Muscle layer of duodenum (tissue), 2 donors: ENCODE data around the gene C3orf38.

Experiments
- H3K27ac ChIP-seq: one replicate; pipeline ENCODE4 v1.7.0; 2013; ENCODE audit warnings: mild to moderate bottlenecking, low read length
- H3K27me3 ChIP-seq: one replicate; pipeline ENCODE4 v1.7.0; 2013; ENCODE audit warnings: low read depth, mild to moderate bottlenecking, control low read depth, low read length
- H3K36me3 ChIP-seq, 2 donors: one replicate each; pipeline ENCODE4 v1.7.0; 2013; ENCODE audit warnings: low read length in 2 of 2, control low read depth in 1 of 2, mild to moderate bottlenecking in 1 of 2; ENCODE audit not compliant: insufficient read depth in 2 of 2, control insufficient read depth in 1 of 2
- H3K4me1 ChIP-seq, 2 donors: one replicate each; pipeline ENCODE4 v1.7.0; 2013; ENCODE audit warnings: low read length in 2 of 2, mild to moderate bottlenecking in 2 of 2, control low read depth in 1 of 2, moderate library complexity in 1 of 2; ENCODE audit not compliant: insufficient read depth in 2 of 2, control insufficient read depth in 1 of 2
- H3K4me3 ChIP-seq, 2 donors: one replicate each; pipeline ENCODE4 v1.7.0; 2013; ENCODE audit warnings: low read length in 2 of 2, low read depth in 1 of 2, mild to moderate bottlenecking in 1 of 2
- H3K9me3 ChIP-seq, 2 donors: one replicate each; pipeline ENCODE4 v1.7.0; 2013; ENCODE audit warnings: low read length in 2 of 2, control low read depth in 1 of 2, mild to moderate bottlenecking in 1 of 2; ENCODE audit not compliant: control insufficient read depth in 1 of 2
- donor health status: healthy.

C3orf38 gene

DNA sequence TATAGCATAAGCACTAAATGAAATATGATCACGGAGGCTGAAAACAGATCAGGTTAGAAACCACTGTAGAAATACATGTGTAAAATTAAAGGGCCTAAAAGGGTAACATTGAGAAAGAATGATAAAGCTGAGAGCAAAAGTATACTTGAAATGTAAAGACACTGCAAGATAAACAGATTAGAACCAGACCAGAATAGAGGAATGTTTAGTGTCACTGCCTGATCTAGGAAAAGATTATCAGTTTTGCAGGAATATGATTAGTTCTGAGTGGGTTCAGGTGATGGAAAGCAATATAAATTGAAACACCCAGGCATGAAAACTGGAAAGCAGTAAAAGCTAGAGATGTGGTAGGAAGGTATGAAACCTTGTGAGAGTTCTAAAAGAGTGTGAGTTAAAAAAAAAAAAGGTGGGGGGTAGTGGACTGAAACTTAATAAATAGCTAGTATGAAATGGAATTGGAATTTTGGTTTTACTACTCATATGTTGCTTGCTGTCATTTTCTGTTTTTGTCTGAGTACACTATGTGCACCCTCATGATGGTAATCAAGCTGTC, 16.0 kb upstream of the C3orf38 start:
- H3K4me3 ChIP-seq = no peak overlapping the region
- H3K27me3 ChIP-seq = no peaks in the 10 kb centered on the region
- no peaks in the 10 kb centered on the region for H3K9me3 ChIP-seq
- no peak overlapping the region for H3K27ac ChIP-seq
- H3K36me3 ChIP-seq = peaks cover 3 to 4% of the 10 kb centered on the region in 2 donors
- H3K4me1 ChIP-seq = peaks cover 0 to 6% of the 10 kb centered on the region in 2 donors

DNA sequence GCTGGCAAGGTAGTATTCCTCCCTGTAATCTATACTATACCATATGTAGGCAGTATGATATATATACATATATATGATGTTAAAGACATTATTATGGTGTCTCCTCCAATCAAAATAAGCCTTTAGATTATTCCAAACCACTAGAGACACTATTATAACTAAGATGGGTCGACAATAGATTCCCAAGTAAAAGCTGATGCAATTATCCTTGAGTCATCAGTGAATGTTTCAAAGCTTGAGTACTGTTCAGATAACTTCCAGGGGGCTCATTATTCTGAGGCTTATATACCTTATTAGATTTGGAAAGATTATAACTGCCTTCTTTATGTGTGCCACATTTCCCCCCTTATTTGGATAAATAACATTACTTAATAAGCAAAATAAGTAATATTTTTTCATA, 11.9 kb upstream of the C3orf38 start:
- H3K4me1 ChIP-seq = peaks cover 0 to 5% of the 10 kb centered on the region in 2 donors
- no peaks in the 10 kb centered on the region for H3K9me3 ChIP-seq
- peaks cover 21 to 29% of the 10 kb centered on the region in 2 donors for H3K36me3 ChIP-seq
- H3K4me3 ChIP-seq = no peak overlapping the region
- no peak overlapping the region for H3K27ac ChIP-seq
- no peaks in the 10 kb centered on the region for H3K27me3 ChIP-seq

DNA sequence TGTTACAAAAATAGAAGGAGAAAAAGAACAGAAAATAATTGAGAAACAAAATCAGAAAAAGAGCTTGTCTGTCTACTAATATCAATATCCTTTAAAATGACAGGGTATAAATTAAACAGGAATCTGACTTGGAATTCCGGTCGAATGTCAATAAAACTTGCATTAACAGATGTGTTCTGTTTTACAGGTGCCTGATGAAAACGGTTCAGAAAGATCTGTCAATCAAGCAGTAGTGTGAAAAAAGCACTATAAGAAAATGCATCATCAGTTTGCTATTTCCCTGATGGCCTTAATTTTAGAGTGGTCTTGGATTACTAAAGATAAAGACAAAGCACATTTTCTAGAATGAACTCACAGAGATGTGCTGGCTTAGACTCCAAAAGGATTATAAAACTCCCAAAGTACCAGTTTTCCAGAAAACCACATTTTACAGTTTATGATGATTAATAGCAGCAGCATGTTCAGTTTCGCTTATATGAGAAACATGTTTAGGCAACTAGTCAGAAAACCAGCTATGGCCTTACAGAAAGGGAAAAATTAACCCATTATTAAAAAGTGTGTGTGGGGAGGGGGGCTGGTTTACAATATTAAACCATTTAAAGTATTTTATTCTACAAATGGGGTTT, 8.2 kb upstream of the C3orf38 start:
- Histone ChIP-seq H3K27me3 (no peaks in the 10 kb centered on the region), H3K36me3 (peaks cover 21 to 29% of the 10 kb centered on the region in 2 donors)

GRCh38 chr3:88142094-88142624, 7.6 kb upstream of the C3orf38 start:
- Histone ChIP-seq H3K4me3 (no peak overlapping the region), H3K27ac (no peak overlapping the region)

More for the DNA sequence above, 8.2 kb upstream of the C3orf38 start:
- Histone ChIP-seq H3K4me1 (no peaks in the 10 kb centered on the region), H3K27ac (no peak overlapping the region), H3K9me3 (no peaks in the 10 kb centered on the region), H3K4me3 (no peak overlapping the region)

DNA sequence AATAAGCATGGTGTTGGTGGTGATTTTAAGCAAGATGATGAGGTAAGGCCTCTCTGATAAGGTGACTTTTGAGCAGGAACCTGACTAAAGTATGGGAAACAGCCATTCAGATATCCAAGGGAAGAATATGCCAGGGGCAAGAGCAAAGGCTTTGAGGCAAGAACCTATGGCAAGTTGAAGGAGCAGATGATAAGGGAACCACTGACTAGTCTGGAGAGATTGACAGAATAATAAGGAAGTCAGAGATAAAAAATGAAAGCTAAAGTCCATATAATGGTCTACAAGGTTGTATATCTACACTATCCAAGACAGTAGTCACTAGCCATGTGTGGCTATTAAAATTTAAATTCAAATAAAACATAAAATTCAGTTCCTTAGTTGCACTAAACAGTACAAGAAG, 2.5 kb upstream of the C3orf38 start:
- Histone ChIP-seq H3K27me3 (no peaks in the 10 kb centered on the region), H3K4me3 (no peak overlapping the region), H3K27ac (no peak overlapping the region), H3K9me3 (no peaks in the 10 kb centered on the region), H3K36me3 (no peaks in the 10 kb centered on the region), H3K4me1 (peaks cover 10 to 15% of the 10 kb centered on the region in 2 donors)

More at GRCh38 chr3:88142094-88142624, 7.6 kb upstream of the C3orf38 start:
- peaks cover 21 to 29% of the 10 kb centered on the region in 2 donors for H3K36me3 ChIP-seq
- H3K9me3 ChIP-seq = no peaks in the 10 kb centered on the region
- no peaks in the 10 kb centered on the region for H3K4me1 ChIP-seq
- no peaks in the 10 kb centered on the region for H3K27me3 ChIP-seq

- Histone ChIP-seq H3K4me1 (peaks cover 10 to 15% of the 10 kb centered on the region in 2 donors), H3K4me3 (peak overlapping the region; percentile 97 to 99), H3K9me3 (no peaks in the 10 kb centered on the region), H3K27ac (no peak overlapping the region), H3K27me3 (no peaks in the 10 kb centered on the region), H3K36me3 (no peaks in the 10 kb centered on the region)
Observed at GRCh38 chr3:88148651-88149050, 1.1 kb upstream of the C3orf38 start.

GRCh38 chr3:88149101-88149508, 654 bp upstream of the C3orf38 start:
- H3K27ac ChIP-seq = no peak overlapping the region

GRCh38 chr3:88150371-88150770, 612 bp downstream of the C3orf38 start:
- peak overlapping the region; percentile 97 to 99 for H3K4me3 ChIP-seq
- H3K27me3 ChIP-seq = no peaks in the 10 kb centered on the region
- H3K27ac ChIP-seq = peak overlapping the region; percentile 95
- no peaks in the 10 kb centered on the region for H3K9me3 ChIP-seq
- peaks cover 6 to 7% of the 10 kb centered on the region in 2 donors for H3K36me3 ChIP-seq
- H3K4me1 ChIP-seq = peaks cover 10 to 15% of the 10 kb centered on the region in 2 donors

More at GRCh38 chr3:88149101-88149508, 654 bp upstream of the C3orf38 start:
- Histone ChIP-seq H3K27me3 (no peaks in the 10 kb centered on the region), H3K4me3 (peak overlapping the region; percentile 97 to 99), H3K9me3 (no peaks in the 10 kb centered on the region), H3K36me3 (no peaks in the 10 kb centered on the region), H3K4me1 (peaks cover 10 to 15% of the 10 kb centered on the region in 2 donors)

DNA sequence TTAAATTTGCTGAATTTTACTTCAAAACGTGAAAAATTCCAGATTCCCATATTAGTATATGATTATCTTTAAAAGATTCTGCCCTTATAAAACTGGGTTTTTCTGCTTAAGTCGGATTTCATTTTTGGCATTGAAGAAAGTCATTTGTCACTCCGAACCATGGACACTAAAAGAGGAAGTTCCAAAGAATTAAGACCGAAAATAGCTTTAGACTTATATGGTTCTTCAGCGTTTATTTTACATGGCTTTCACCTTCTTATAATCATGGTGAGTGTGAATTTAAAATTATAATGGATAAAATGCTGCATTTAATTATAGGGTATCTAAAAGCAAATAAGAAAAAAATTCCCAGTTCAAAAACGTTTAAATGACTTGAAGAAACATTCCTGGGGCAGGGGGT, 1.0 kb downstream of the C3orf38 start:
- Histone ChIP-seq H3K4me1 (peaks cover 10 to 15% of the 10 kb centered on the region in 2 donors), H3K4me3 (peak overlapping the region; percentile 97 to 99), H3K9me3 (no peaks in the 10 kb centered on the region), H3K27ac (peak overlapping the region; percentile 95), H3K27me3 (no peaks in the 10 kb centered on the region), H3K36me3 (peaks cover 9% of the 10 kb centered on the region in 2 donors)

GRCh38 chr3:88151358-88151757, 1.6 kb downstream of the C3orf38 start:
- Histone ChIP-seq H3K27ac (no peak overlapping the region), H3K36me3 (peaks cover 15% of the 10 kb centered on the region in 2 donors), H3K9me3 (no peaks in the 10 kb centered on the region), H3K27me3 (no peaks in the 10 kb centered on the region), H3K4me3 (peak overlapping the region; percentile 43 to 97), H3K4me1 (peaks cover 10 to 15% of the 10 kb centered on the region in 2 donors)

DNA sequence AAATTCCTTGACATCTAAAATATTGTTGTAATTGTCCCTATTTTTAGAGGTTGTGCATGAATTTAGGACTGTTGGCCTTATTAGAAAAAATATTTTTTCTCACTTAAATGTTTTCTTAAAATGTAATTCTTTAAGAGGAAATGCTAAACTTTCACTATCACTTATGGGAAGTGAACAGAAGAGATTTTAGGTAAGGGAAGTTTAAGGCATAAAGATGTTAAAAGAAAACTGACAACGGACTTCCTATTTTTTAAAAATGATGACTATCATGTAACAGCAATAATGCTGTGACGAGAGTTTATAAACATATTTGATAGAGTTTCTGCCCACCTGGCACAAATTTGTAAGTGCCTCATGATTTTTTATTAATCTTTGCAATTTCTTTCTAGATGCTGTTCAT, 3.1 kb downstream of the C3orf38 start:
- H3K36me3 ChIP-seq = peaks cover 25 to 27% of the 10 kb centered on the region in 2 donors
- H3K4me1 ChIP-seq = peaks cover 10 to 22% of the 10 kb centered on the region in 2 donors
- no peak overlapping the region for H3K27ac ChIP-seq
- H3K9me3 ChIP-seq = no peaks in the 10 kb centered on the region
- no peak overlapping the region for H3K4me3 ChIP-seq
- no peaks in the 10 kb centered on the region for H3K27me3 ChIP-seq
